NT2/D1 (cell line): ENCODE results near the gene NAXE.

Experiments
- DNase-seq: peaks from one replicate; pipeline ENCODE4 v3.0.0-alpha.2; 2011; ENCODE audit warnings: low read depth, low spot score
- H3K27me3 ChIP-seq: 2 replicates; pipeline ENCODE4 v1.6.0; 2011; ENCODE audit warnings: mild to moderate bottlenecking; ENCODE audit not compliant: insufficient read length, insufficient read depth
- H3K36me3 ChIP-seq: 2 replicates; pipeline ENCODE4 v1.6.1; 2011; ENCODE audit warnings: mild to moderate bottlenecking, low read length, mixed read lengths; ENCODE audit not compliant: insufficient read depth, insufficient read length
- H3K4me1 ChIP-seq: 2 replicates; pipeline ENCODE4 v1.5.1; 2011; ENCODE audit not compliant: insufficient read depth, insufficient read length
- H3K4me3 ChIP-seq: 2 replicates; pipeline ENCODE4 v1.5.1; 2011; ENCODE audit warnings: low read depth; ENCODE audit not compliant: insufficient read length
- H3K9ac ChIP-seq: 2 replicates; pipeline ENCODE4 v1.6.0; 2011; ENCODE audit warnings: low read depth; ENCODE audit not compliant: insufficient read length
- H3K9me3 ChIP-seq: 2 replicates; pipeline ENCODE4 v1.5.1; 2011; ENCODE audit warnings: mild to moderate bottlenecking, low read length; ENCODE audit not compliant: insufficient read depth
- SUZ12 ChIP-seq: IDR thresholded peaks from 2 replicates; pipeline ENCODE4 v1.6.1; 2011; ENCODE audit not compliant: insufficient read length, insufficient read depth; ENCODE audit errors: extremely low read depth
- YY1 ChIP-seq: IDR thresholded peaks from 2 replicates; pipeline ENCODE4 v1.6.1; 2011; ENCODE audit not compliant: insufficient read length, insufficient read depth
- ZNF274 ChIP-seq: IDR thresholded peaks from 2 replicates; pipeline ENCODE4 v1.6.1; 2011; ENCODE audit warnings: mild to moderate bottlenecking, low read depth, low read length

NAXE gene

GRCh38 chr1:156591432-156592157 lies at the start of gene NAXE:
Gene NAXE, plus strand, starts transcription at chr1:156591776. Its CDS starts 29 bp downstream, at chr1:156591805.
- peak within 1 kb of the TSS; percentile 97 for H3K9ac ChIP-seq
- H3K36me3 ChIP-seq: peaks cover 43% of the 10 kb centered on the region
- peaks cover 9% of the 10 kb centered on the region for H3K4me1 ChIP-seq
- peak; percentile 69 for DNase-seq
- no peaks in the 10 kb centered on the region for H3K27me3 ChIP-seq
- peak within 1 kb of the TSS; percentile 93 for H3K4me3 ChIP-seq
- H3K9me3 ChIP-seq: no peaks in the 10 kb centered on the region
- TF ChIP-seq ZNF274 (no peak), YY1 (no peak), SUZ12 (no peak)

GRCh38 chr1:156543066-156543465 lies 48.5 kb upstream of the NAXE start:
- TF ChIP-seq YY1 (no peak), SUZ12 (no peak), ZNF274 (no peak)
- Histone ChIP-seq H3K4me3 (no peak overlapping the region), H3K4me1 (peaks cover 4% of the 10 kb centered on the region), H3K9ac (no peak overlapping the region), H3K9me3 (no peaks in the 10 kb centered on the region), H3K27me3 (no peaks in the 10 kb centered on the region), H3K36me3 (peaks cover 97% of the 10 kb centered on the region)
- no peak for DNase-seq

- no peak for DNase-seq
- TF ChIP-seq SUZ12 (no peak), ZNF274 (no peak), YY1 (no peak)
- Histone ChIP-seq H3K9ac (no peak overlapping the region), H3K27me3 (no peaks in the 10 kb centered on the region), H3K36me3 (peaks cover 94% of the 10 kb centered on the region), H3K4me1 (no peaks in the 10 kb centered on the region), H3K4me3 (no peak overlapping the region), H3K9me3 (no peaks in the 10 kb centered on the region)
Measured at GRCh38 chr1:156544592-156545102, 46.9 kb upstream of the NAXE start.

- no peaks in the 10 kb centered on the region for H3K4me1 ChIP-seq
- H3K27me3 ChIP-seq: no peaks in the 10 kb centered on the region
- TF ChIP-seq YY1: no peak
- TF ChIP-seq SUZ12: no peak
- TF ChIP-seq ZNF274: no peak
- DNase-seq: no peak
- peaks cover 94% of the 10 kb centered on the region for H3K36me3 ChIP-seq
- no peak overlapping the region for H3K4me3 ChIP-seq
- no peak overlapping the region for H3K9ac ChIP-seq
- no peaks in the 10 kb centered on the region for H3K9me3 ChIP-seq
Measured at GRCh38 chr1:156546267-156546666, 45.3 kb upstream of the NAXE start.

GRCh38 chr1:156547434-156547833 lies 44.1 kb upstream of the NAXE start:
- Histone ChIP-seq H3K27me3 (no peaks in the 10 kb centered on the region), H3K4me3 (no peak overlapping the region), H3K4me1 (no peaks in the 10 kb centered on the region), H3K36me3 (peaks cover 94% of the 10 kb centered on the region), H3K9ac (no peak overlapping the region), H3K9me3 (no peaks in the 10 kb centered on the region)
- no peak for TF ChIP-seq SUZ12
- TF ChIP-seq YY1: no peak
- TF ChIP-seq ZNF274: no peak
- DNase-seq: no peak

- no peak for TF ChIP-seq SUZ12
- TF ChIP-seq ZNF274: no peak
- no peak for TF ChIP-seq YY1
- H3K4me1 ChIP-seq: no peaks in the 10 kb centered on the region
- H3K27me3 ChIP-seq: no peaks in the 10 kb centered on the region
- no peak for DNase-seq
- no peaks in the 10 kb centered on the region for H3K9me3 ChIP-seq
- no peak overlapping the region for H3K4me3 ChIP-seq
- no peak overlapping the region for H3K9ac ChIP-seq
- peaks cover 96% of the 10 kb centered on the region for H3K36me3 ChIP-seq
Measured at GRCh38 chr1:156547982-156548381, 43.6 kb upstream of the NAXE start.

GRCh38 chr1:156549390-156549789 lies 42.2 kb upstream of the NAXE start:
- H3K9me3 ChIP-seq: no peaks in the 10 kb centered on the region
- no peak overlapping the region for H3K9ac ChIP-seq
- TF ChIP-seq ZNF274 (no peak), SUZ12 (no peak), YY1 (no peak)
- DNase-seq: no peak
- no peak overlapping the region for H3K4me3 ChIP-seq
- peaks cover 92% of the 10 kb centered on the region for H3K36me3 ChIP-seq
- no peaks in the 10 kb centered on the region for H3K27me3 ChIP-seq
- no peaks in the 10 kb centered on the region for H3K4me1 ChIP-seq
